HepG2 (cell line): ENCODE measurements around the gene NDUFA13. TPM values are rescaled to one million over a fixed set of nuclear protein-coding genes. Genes with fewer than 3 reads are reported as not detected.

Source experiments
- ATAC-seq: fragments of 200-7000 bp; cut with Tn5 transposase; 3 replicates; pipeline ENCODE4 v1.9.1; 2020; ENCODE audit warnings: mild to moderate bottlenecking, moderate library complexity
- BruUV-seq: library from RNA; stranded (reverse); fragments of 400-500 nt; replicated peaks from 2 replicates; lab custom pipeline; 2021; lab: Mats Ljungman, UMichigan
- CTCF ChIA-PET: fragments of 300-600 bp; formaldehyde crosslinking; extraction: SDS; loops from one replicate; lab custom pipeline; 2021; ENCODE audit warnings: low total read pairs, inconsistent platforms, low intra/inter-chr PET ratio; lab: Yijun Ruan, JAX
- POLR2A ChIA-PET: fragments of 350-600 bp; sonication (Branson Sonifier 250); formaldehyde crosslinking; loops from one replicate; lab custom pipeline; 2020; ENCODE audit warnings: antibody characterized with exemption, inconsistent platforms; lab: Yijun Ruan, JAX
- DNase-seq: peaks from one replicate; pipeline ENCODE4 v3.0.0-alpha.2; 2015; ENCODE audit warnings: low spot score
- FAIRE-seq: peaks from 3 replicates; lab custom pipeline; 2011; peaks lifted over from hg19 to GRCh38; lab: Jason Lieb, UNC
- H2AFZ ChIP-seq: one replicate; pipeline ENCODE4 v1.6.1; 2011; ENCODE audit warnings: low read length, inconsistent platforms
- H3K27ac ChIP-seq: fragments of 300-600 bp; 3 replicates; pipeline ENCODE4 v1.8.0; 2011; ENCODE audit warnings: mixed run types, mild to moderate bottlenecking, mixed read lengths, low read length, inconsistent platforms; ENCODE audit not compliant: insufficient read depth; ENCODE audit errors: extremely low read length
- H3K27me3 ChIP-seq, 2 experiments: fragments of 200-600 bp in 1 of 2; 2 replicates in 1 of 2; 3 replicates in 1 of 2; pipeline versions ENCODE4 v1.6.0 to v1.8.0; 2011; ENCODE audit warnings: low read length in 2 of 2, mild to moderate bottlenecking in 2 of 2, moderate library complexity in 2 of 2, inconsistent platforms in 1 of 2; ENCODE audit not compliant: insufficient read depth in 2 of 2, control insufficient read depth in 1 of 2
- H3K36me3 ChIP-seq, 2 experiments: fragments of 200-600 bp in 1 of 2; replicated peaks in 1 of 2; 2 replicates in 1 of 2; 3 replicates in 1 of 2; pipeline versions ENCODE4 v1.5.1 to v1.8.0; 2011; ENCODE audit warnings: low read length in 2 of 2, inconsistent platforms in 1 of 2; ENCODE audit not compliant: insufficient read depth in 2 of 2, control insufficient read depth in 1 of 2
- H3K4me1 ChIP-seq: 2 replicates; pipeline ENCODE4 v1.5.1; 2012; ENCODE audit warnings: low read length, inconsistent platforms; ENCODE audit not compliant: insufficient read depth
- H3K4me2 ChIP-seq: 2 replicates; pipeline ENCODE4 v1.6.0; 2011; ENCODE audit warnings: low read depth, low read length, inconsistent platforms
- H3K4me3 ChIP-seq, 3 experiments: fragments of 200-600 bp in 1 of 3; sonication (generic), shearing (Covaris generic) in 1 of 3; replicated peaks in 1 of 3; 2 replicates each; pipeline ENCODE4 v1.5.1; 2011 to 2016; ENCODE audit warnings: low read length in 3 of 3, inconsistent platforms in 2 of 3, low read depth in 2 of 3, mild to moderate bottlenecking in 2 of 3, control low read depth in 1 of 3, mixed read lengths in 1 of 3; ENCODE audit not compliant: insufficient read depth in 1 of 3
- H3K79me2 ChIP-seq: one replicate; pipeline ENCODE4 v1.6.1; 2011; ENCODE audit warnings: low read length, inconsistent platforms; ENCODE audit not compliant: insufficient read depth
- H3K9ac ChIP-seq: 2 replicates; pipeline ENCODE4 v1.6.0; 2011; ENCODE audit warnings: mild to moderate bottlenecking, low read depth, low read length, inconsistent platforms; ENCODE audit not compliant: insufficient read depth
- H3K9me3 ChIP-seq: 2 replicates; pipeline ENCODE4 v1.5.1; 2012; ENCODE audit warnings: mild to moderate bottlenecking, low read length
- H4K20me1 ChIP-seq: 2 replicates; pipeline ENCODE4 v1.6.0; 2011; ENCODE audit warnings: inconsistent platforms, mild to moderate bottlenecking, low read length, moderate library complexity; ENCODE audit not compliant: insufficient read depth
- CHD4 ChIP-seq: fragments of 200-600 bp; sonication (generic); IDR thresholded peaks from 2 replicates; pipeline ENCODE4 v1.7.0; 2017; ENCODE audit warnings: mild to moderate bottlenecking, low read length, borderline replicate concordance
- DNMT3B ChIP-seq: conservative IDR thresholded peaks from 2 replicates; pipeline ENCODE4 v1.6.1; 2016; ENCODE audit warnings: missing biosample characterization, control low read depth
- ETV6 ChIP-seq: sonication (generic); formaldehyde crosslinking; conservative IDR thresholded peaks from 2 replicates; pipeline ENCODE4 v1.4.0; 2020; ENCODE audit warnings: missing genetic modification reagents
- KLF16 ChIP-seq, 2 experiments: sonication (generic) in 1 of 2; formaldehyde crosslinking in 1 of 2; IDR thresholded peaks; 2 replicates each; pipeline versions ENCODE4 v1.6.1 to v1.8.0; 2016 to 2023; ENCODE audit warnings: missing genetic modification reagents in 2 of 2, missing compliant biosample characterization in 1 of 2
- SNRNP70 ChIP-seq: fragments of 200-400 bp; formaldehyde crosslinking; IDR thresholded peaks from 2 replicates; pipeline ENCODE4 v1.6.1; 2017; ENCODE audit warnings: mild to moderate bottlenecking, low read depth, low read length, moderate library complexity
- ZBTB38 ChIP-seq: sonication (generic); formaldehyde crosslinking; IDR thresholded peaks from 2 replicates; pipeline ENCODE4 v1.5.1; 2020; ENCODE audit warnings: mild to moderate bottlenecking, missing genetic modification reagents
- ZEB1 ChIP-seq: IDR thresholded peaks from 2 replicates; pipeline ENCODE4 v1.6.1; 2012; ENCODE audit warnings: mild to moderate bottlenecking, low read depth, inconsistent platforms; ENCODE audit not compliant: insufficient replicate concordance
- ZFY ChIP-seq: sonication (generic); formaldehyde crosslinking; IDR thresholded peaks from 2 replicates; pipeline ENCODE4 v1.4.0; 2020; ENCODE audit warnings: missing genetic modification reagents
- ZNF143 ChIP-seq: sonication (generic); formaldehyde crosslinking; IDR thresholded peaks from 2 replicates; pipeline ENCODE4 v1.4.0; 2020; ENCODE audit warnings: missing genetic modification reagents
- ZNF253 ChIP-seq: sonication (generic); formaldehyde crosslinking; IDR thresholded peaks from 2 replicates; pipeline ENCODE4 v1.8.0; 2022; ENCODE audit warnings: mild to moderate bottlenecking, missing genetic modification reagents, borderline replicate concordance
- ZNF678 ChIP-seq: sonication (generic); formaldehyde crosslinking; IDR thresholded peaks from 2 replicates; pipeline ENCODE4 v1.4.0; 2020; ENCODE audit warnings: mild to moderate bottlenecking, missing genetic modification reagents
- WGBS: methylation state at CpG from one replicate; pipeline ENCODE4 v1.1.6; 2017; ENCODE audit warnings: low lambda C conversion rate; 5-methylcytosine and 5-hydroxymethylcytosine counted together
- in situ Hi-C: cut with HindIII; loops from 2 replicates; pipeline ENCODE4 v1.10.0; 2017; ENCODE audit warnings: low pct_unique_long_range_greater_than_20kb; ENCODE audit not compliant: extremely low pct_ligation_motif_present
- intact Hi-C: fragments of 100-400 bp; cut with micrococcal nuclease; formaldehyde crosslinking; loops from one replicate; pipeline ENCODE4 v1.10.0; 2022; ENCODE audit not compliant: unreplicated experiment
- polyA plus RNA-seq, 8 experiments: library from polyadenylated mRNA; depleted of rRNA in 3 of 8; stranded (reverse) in 7 of 8; unstranded in 1 of 8; fragments of >200 nt; fragmentation: Illumina TruSeq in 4 of 8; extraction: Trizol in 4 of 8; gene quantifications; 2 replicates each; pipeline versions ENCODE4 v1.2.1 to v1.2.3, GENCODE V29; 2011 to 2016; ENCODE audit warnings: low read depth in 4 of 8, missing spikeins in 1 of 8, mixed read lengths in 1 of 8; ENCODE audit not compliant: insufficient read depth in 1 of 8
- total RNA-seq, 5 experiments: library from RNA; depleted of rRNA; stranded (reverse); fragments of >200 nt; fragmentation: Illumina TruSeq; extraction: Trizol; gene quantifications; 2 replicates each; pipeline ENCODE4 v1.2.3, GENCODE V29; 2016; ENCODE audit warnings: low read depth in 1 of 5
- TF ChIP-seq, protein P1 (sequence below): IDR thresholded peaks from 2 replicates; pipeline ENCODE4 v1.6.1; 2016; ENCODE audit warnings: missing compliant biosample characterization, missing genetic modification reagents, borderline replicate concordance
- TF ChIP-seq, protein P2 (sequence below): sonication (generic); formaldehyde crosslinking; IDR thresholded peaks from 2 replicates; pipeline ENCODE4 v1.8.1; 2023; ENCODE audit warnings: missing genetic modification reagents, inconsistent platforms, borderline replicate concordance
- TF ChIP-seq, protein P3 (sequence below): IDR thresholded peaks from 2 replicates; pipeline ENCODE4 v1.6.1; 2016; ENCODE audit warnings: control low read depth

Gene NDUFA13
- total and polyA plus RNA-seq, 2 of the 13 experiments (the other 11 are each of a cell fraction or from before 2014, with no cell fraction given) = 337 to 366 TPM

DNA sequence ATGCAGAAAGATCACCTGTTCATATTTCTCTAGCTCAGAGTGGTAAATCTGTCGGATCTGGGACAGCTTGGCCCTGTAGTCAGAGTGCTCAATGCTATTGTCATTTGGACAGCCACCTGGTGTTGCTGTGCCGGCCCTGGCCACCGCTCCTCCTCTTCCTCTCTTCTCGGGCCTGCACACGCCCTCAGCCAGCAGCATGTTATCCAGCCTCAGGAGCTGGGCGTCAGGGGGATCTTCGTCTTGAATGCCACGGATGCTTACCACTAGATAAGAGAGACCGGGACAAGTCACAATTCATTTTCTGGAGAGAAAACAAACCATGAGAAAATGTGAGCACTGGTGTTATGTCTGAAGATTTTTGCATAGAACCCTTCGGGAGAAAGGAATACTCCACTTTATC is 54.5 kb downstream of the NDUFA13 start:
- no peak overlapping the region for H2AFZ ChIP-seq
- no peak for TF ChIP-seq ZFY (CRISPR knock-in tag)
- TF ChIP-seq, protein P1, sequence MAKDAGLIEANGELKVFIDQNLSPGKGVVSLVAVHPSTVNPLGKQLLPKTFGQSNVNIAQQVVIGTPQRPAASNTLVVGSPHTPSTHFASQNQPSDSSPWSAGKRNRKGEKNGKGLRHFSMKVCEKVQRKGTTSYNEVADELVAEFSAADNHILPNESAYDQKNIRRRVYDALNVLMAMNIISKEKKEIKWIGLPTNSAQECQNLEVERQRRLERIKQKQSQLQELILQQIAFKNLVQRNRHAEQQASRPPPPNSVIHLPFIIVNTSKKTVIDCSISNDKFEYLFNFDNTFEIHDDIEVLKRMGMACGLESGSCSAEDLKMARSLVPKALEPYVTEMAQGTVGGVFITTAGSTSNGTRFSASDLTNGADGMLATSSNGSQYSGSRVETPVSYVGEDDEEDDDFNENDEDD (CRISPR knock-in tag) = no peak
- in situ Hi-C loops (loop anchor here (25.0 kb wide), 1 partner anchor 992 kb away; the partner anchor contains the start of gene ZNF737), intact Hi-C loops (no loop called here)
- BruUV-seq = no TSS peak
- H3K4me1 ChIP-seq = peaks cover 10% of the 10 kb centered on the region; the same call in 1 of the 2 replicates
- H4K20me1 ChIP-seq = no peaks in the 10 kb centered on the region
- no peaks in the 10 kb centered on the region for H3K9me3 ChIP-seq
- H3K9ac ChIP-seq = no peak overlapping the region
- H3K4me3 ChIP-seq = no peak overlapping the region
- DNase-seq (no peak), FAIRE-seq (no peak), ATAC-seq (peak; percentile 34; the same call in 1 of the 3 replicates)
- no peak overlapping the region for H3K27ac ChIP-seq
- no peak overlapping the region for H3K4me2 ChIP-seq
- no peaks in the 10 kb centered on the region for H3K79me2 ChIP-seq
- POLR2A ChIA-PET = no interaction called here
- H3K36me3 ChIP-seq = no peaks in the 10 kb centered on the region
- peaks cover 0 to 3% of the 10 kb centered on the region in 2 experiments; a peak in 2 of 5 replicates for H3K27me3 ChIP-seq
- CTCF ChIA-PET = no interaction called here
- 19% methylated on average over 8 of the region's 10 CpGs for WGBS

DNA sequence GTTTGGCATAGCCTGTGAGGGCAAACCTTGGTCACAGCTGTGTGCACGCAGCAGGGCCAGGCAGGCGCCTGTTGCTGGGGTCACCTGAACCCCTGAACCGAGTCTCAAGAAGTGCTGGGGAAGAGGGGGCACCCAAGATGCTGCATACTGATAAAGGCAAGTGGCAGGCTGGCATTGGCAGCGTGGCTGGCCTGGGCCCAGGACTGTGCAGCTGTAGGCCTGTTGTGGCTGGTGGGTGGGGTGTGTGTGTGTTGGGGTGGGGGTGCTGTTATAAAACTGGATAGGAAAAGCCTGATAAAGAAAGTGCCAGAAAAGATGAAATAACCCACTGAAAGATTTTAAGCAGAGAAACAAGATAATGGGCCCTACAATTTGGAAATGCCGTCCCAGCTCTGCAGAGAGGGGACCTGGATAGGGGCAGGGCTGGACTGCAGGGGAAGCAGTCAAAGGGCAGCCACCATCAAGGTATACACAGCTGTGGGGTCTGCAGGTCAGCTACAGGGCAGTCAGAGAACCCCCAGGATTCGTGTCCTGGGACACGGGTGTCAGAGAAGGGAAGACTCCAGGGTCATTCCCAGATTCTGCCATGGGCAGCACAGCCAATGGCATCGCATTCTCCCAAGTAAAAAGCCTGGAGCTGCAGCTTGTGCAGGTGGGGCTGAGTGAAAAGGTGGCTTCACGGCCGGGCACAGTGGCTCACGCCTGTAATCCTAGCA is 55.2 kb downstream of the NDUFA13 start:
- Histone ChIP-seq H3K9me3 (no peaks in the 10 kb centered on the region), H3K79me2 (no peaks in the 10 kb centered on the region), H3K27me3 (peaks cover 0 to 3% of the 10 kb centered on the region in 2 experiments; a peak in 2 of 5 replicates), H3K4me1 (peaks cover 6% of the 10 kb centered on the region; the same call in 1 of the 2 replicates), H3K4me2 (no peak overlapping the region), H2AFZ (no peak overlapping the region), H3K27ac (no peak overlapping the region), H3K9ac (no peak overlapping the region), H4K20me1 (no peaks in the 10 kb centered on the region), H3K36me3 (no peaks in the 10 kb centered on the region), H3K4me3 (no peak overlapping the region)
- WGBS = 49% methylated on average over 6 of the region's 11 CpGs
- ATAC-seq (no peak), DNase-seq (no peak), FAIRE-seq (no peak)
- intact Hi-C loops = no loop called here
- CTCF ChIA-PET = no interaction called here
- in situ Hi-C loops = loop anchor here (25.0 kb wide), 1 partner anchor 991 kb away; the partner anchor contains the start of gene ZNF737
- POLR2A ChIA-PET = no interaction called here
- no TSS peak for BruUV-seq
- TF ChIP-seq, protein P2, sequence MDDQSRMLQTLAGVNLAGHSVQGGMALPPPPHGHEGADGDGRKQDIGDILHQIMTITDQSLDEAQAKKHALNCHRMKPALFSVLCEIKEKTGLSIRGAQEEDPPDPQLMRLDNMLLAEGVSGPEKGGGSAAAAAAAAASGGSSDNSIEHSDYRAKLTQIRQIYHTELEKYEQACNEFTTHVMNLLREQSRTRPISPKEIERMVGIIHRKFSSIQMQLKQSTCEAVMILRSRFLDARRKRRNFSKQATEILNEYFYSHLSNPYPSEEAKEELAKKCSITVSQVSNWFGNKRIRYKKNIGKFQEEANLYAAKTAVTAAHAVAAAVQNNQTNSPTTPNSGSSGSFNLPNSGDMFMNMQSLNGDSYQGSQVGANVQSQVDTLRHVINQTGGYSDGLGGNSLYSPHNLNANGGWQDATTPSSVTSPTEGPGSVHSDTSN (CRISPR knock-in tag) = no peak
- TF ChIP-seq ZBTB38 (no peak), ZNF678 (CRISPR knock-in tag) (no peak), KLF16 (CRISPR knock-in tag; IDR thresholded peaks at IDR 0.05) (no peak), SNRNP70 (no peak), ZEB1 (no peak), CHD4 (no peak), ZNF253 (CRISPR knock-in tag) (no peak), ZNF143 (CRISPR knock-in tag) (no peak), DNMT3B (CRISPR knock-in tag) (no peak), ETV6 (CRISPR knock-in tag) (no peak)
- TF ChIP-seq, protein P3, sequence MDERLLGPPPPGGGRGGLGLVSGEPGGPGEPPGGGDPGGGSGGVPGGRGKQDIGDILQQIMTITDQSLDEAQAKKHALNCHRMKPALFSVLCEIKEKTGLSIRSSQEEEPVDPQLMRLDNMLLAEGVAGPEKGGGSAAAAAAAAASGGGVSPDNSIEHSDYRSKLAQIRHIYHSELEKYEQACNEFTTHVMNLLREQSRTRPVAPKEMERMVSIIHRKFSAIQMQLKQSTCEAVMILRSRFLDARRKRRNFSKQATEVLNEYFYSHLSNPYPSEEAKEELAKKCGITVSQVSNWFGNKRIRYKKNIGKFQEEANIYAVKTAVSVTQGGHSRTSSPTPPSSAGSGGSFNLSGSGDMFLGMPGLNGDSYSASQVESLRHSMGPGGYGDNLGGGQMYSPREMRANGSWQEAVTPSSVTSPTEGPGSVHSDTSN (CRISPR knock-in tag) = no peak
